ENCODE measurements around the gene EDN3.

EDN3 gene

DNA sequence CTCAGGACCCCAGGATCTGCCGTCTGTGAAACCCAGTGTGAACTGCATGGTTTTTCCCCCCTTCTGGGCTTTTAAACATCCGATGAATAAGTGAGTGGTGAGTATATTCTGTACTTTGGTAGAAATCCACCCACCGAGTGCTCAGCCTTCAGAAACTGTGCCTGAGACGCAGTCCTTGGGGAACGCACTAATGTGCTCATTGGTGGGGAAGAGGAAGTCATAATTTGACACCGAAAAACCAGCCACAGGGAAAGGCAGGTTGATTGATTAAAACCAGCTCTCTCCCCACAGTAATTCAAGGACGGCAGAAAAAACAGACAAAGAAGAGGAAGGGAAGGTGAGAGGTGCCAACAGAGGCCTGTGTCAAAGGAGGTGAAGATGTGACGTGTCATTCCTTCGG lies 21.7 kb downstream of the EDN3 start:
- no peak for DNase-seq
- Histone ChIP-seq H3K27me3 (replicated peaks; ENCODE audit: control insufficient read depth, insufficient read depth, low read length, poor library complexity, severe bottlenecking) (no peaks in the 10 kb centered on the region), H3K4me3 (ENCODE audit: insufficient read depth, low read depth, low read length, poor library complexity, severe bottlenecking) (no peak overlapping the region), H3K36me3 (ENCODE audit: control insufficient read depth, insufficient read depth, low read length) (no peaks in the 10 kb centered on the region), H3K9me3 (ENCODE audit: control insufficient read depth, low read length) (no peaks in the 10 kb centered on the region), H3K4me1 (ENCODE audit: control insufficient read depth, insufficient read depth, low read length, poor library complexity, severe bottlenecking) (no peaks in the 10 kb centered on the region), H3K27ac (ENCODE audit: insufficient read depth, low read length, poor library complexity, severe bottlenecking) (no peak overlapping the region)

DNA sequence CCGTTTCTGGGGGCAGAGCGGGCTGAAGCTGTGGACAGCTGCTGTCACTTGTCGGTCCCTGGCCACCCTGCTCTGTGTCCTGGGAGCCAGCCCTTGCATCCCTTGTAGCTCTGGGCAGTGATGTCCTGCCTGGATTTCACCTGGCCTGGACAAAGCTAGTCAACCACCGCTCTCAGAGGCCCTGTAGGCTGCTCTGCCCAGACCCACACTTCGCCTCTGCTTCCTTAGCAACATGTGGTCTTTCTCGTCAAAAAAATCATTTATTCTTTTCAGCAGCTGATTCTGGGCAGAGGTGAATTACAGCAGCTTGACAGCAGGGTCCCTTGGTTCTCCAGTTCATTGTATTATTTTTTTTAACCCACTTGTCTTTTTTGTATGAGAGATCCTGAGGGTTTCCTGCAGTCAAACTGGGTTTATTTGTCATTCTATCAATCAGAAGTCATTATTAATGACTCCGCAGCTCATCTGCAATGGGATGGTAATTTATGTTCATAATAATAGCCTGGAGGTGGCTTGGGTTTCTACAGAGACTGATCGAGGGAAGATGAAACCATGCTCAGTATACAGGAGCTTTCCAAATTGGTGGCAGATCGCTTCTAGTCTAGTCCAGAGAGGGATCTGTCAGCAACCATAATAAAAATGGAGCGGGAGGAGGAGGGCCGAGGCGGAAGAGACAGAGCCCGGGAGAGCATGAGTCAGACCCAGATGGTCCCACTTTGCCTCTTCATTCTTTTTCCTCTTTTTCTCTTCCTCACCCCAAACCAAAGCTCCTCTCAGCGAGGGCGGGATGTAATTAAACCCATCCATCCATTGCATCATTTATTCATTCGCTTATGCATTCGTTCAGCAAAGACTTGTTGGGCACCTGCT lies 22.4 kb downstream of the EDN3 start:
- Histone ChIP-seq H3K4me3 (ENCODE audit: insufficient read depth, low read depth, low read length, poor library complexity, severe bottlenecking) (no peak overlapping the region), H3K27me3 (replicated peaks; ENCODE audit: control insufficient read depth, insufficient read depth, low read length, poor library complexity, severe bottlenecking) (no peaks in the 10 kb centered on the region), H3K27ac (ENCODE audit: insufficient read depth, low read length, poor library complexity, severe bottlenecking) (no peak overlapping the region), H3K36me3 (ENCODE audit: control insufficient read depth, insufficient read depth, low read length) (no peaks in the 10 kb centered on the region), H3K9me3 (ENCODE audit: control insufficient read depth, low read length) (no peaks in the 10 kb centered on the region), H3K4me1 (ENCODE audit: control insufficient read depth, insufficient read depth, low read length, poor library complexity, severe bottlenecking) (no peaks in the 10 kb centered on the region)
- no peak for DNase-seq

DNA sequence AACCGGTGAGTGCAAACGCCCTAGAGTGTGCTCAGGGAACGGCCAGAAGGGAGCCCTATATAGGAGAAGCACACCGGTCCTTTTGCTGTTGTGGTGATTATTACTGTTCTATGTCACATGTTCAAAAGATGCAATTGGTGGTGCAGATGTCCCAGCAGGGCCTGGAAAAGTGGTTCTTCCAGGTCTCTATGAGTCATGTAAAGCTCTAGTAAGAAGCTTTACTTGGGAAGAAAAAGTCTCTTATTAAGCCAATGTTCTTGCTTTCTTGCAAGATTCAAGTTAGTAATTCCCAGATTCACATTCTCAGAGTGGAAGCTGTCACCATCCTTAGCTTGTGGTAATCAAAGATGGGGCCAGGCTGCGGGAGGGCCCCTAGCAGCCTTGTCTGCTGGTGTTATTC lies 23.3 kb downstream of the EDN3 start:
- Histone ChIP-seq H3K27me3 (replicated peaks; ENCODE audit: control insufficient read depth, insufficient read depth, low read length, poor library complexity, severe bottlenecking) (no peaks in the 10 kb centered on the region), H3K9me3 (ENCODE audit: control insufficient read depth, low read length) (no peaks in the 10 kb centered on the region), H3K27ac (ENCODE audit: insufficient read depth, low read length, poor library complexity, severe bottlenecking) (no peak overlapping the region), H3K36me3 (ENCODE audit: control insufficient read depth, insufficient read depth, low read length) (no peaks in the 10 kb centered on the region), H3K4me3 (ENCODE audit: insufficient read depth, low read depth, low read length, poor library complexity, severe bottlenecking) (no peak overlapping the region), H3K4me1 (ENCODE audit: control insufficient read depth, insufficient read depth, low read length, poor library complexity, severe bottlenecking) (no peaks in the 10 kb centered on the region)
- DNase-seq = no peak

DNA sequence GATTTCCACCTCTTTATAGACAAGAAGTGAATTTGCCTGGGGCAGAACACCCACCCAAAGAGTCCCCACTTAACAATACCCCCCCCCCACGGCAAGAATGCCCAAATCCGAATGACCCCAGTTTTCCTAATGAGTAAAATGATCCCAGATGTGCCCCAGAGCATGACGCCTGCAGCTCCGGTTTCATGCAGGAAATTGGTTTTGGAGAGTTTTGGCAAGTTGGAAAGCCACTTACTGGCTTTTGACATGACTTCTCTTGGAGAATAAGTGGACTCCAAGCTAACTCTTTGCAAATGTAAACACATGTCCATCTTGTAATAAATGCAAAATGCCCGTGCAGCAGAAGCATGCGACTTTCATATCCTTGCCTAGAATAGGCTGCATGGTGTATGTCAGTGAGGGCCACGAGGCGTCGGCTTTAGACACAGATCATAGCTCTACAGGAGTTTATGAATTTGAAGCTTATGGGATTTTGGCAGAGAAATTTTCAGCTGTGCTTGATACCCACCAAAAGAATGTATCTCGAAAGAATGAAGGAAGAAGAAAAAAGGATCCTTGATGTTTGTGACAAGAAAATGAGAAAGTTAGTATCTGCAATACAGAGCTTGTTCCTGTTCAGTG lies 24.2 kb downstream of the EDN3 start:
- Histone ChIP-seq H3K27me3 (replicated peaks; ENCODE audit: control insufficient read depth, insufficient read depth, low read length, poor library complexity, severe bottlenecking) (no peaks in the 10 kb centered on the region), H3K4me3 (ENCODE audit: insufficient read depth, low read depth, low read length, poor library complexity, severe bottlenecking) (no peak overlapping the region), H3K4me1 (ENCODE audit: control insufficient read depth, insufficient read depth, low read length, poor library complexity, severe bottlenecking) (no peaks in the 10 kb centered on the region), H3K9me3 (ENCODE audit: control insufficient read depth, low read length) (no peaks in the 10 kb centered on the region), H3K36me3 (ENCODE audit: control insufficient read depth, insufficient read depth, low read length) (no peaks in the 10 kb centered on the region), H3K27ac (ENCODE audit: insufficient read depth, low read length, poor library complexity, severe bottlenecking) (no peak overlapping the region)
- DNase-seq = no peak

DNA sequence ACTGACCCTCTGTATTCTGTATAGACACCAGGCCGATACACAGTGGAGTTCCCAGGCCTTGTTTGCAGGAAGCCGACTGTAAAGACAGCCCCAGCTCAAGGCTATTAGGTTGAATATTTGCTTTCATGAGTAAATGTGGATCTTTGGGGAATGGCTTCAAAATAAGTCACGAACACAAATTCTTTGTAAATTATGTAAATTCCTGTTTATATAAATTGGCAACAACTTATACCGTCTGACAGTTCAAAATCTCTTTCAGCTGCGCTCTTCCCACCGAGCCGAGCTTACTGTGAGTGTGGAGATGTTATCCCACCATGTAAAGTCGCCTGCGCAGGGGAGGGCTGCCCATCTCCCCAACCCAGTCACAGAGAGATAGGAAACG lies 24.7 kb downstream of the EDN3 start:
- H3K4me1 ChIP-seq (ENCODE audit: control insufficient read depth, insufficient read depth, low read length, poor library complexity, severe bottlenecking) = no peaks in the 10 kb centered on the region
- H3K9me3 ChIP-seq (ENCODE audit: control insufficient read depth, low read length) = no peaks in the 10 kb centered on the region
- no peak for DNase-seq
- no peak overlapping the region for H3K4me3 ChIP-seq (ENCODE audit: insufficient read depth, low read depth, low read length, poor library complexity, severe bottlenecking)
- H3K36me3 ChIP-seq (ENCODE audit: control insufficient read depth, insufficient read depth, low read length) = no peaks in the 10 kb centered on the region
- no peaks in the 10 kb centered on the region for H3K27me3 ChIP-seq (replicated peaks; ENCODE audit: control insufficient read depth, insufficient read depth, low read length, poor library complexity, severe bottlenecking)
- H3K27ac ChIP-seq (ENCODE audit: insufficient read depth, low read length, poor library complexity, severe bottlenecking) = no peak overlapping the region

DNA sequence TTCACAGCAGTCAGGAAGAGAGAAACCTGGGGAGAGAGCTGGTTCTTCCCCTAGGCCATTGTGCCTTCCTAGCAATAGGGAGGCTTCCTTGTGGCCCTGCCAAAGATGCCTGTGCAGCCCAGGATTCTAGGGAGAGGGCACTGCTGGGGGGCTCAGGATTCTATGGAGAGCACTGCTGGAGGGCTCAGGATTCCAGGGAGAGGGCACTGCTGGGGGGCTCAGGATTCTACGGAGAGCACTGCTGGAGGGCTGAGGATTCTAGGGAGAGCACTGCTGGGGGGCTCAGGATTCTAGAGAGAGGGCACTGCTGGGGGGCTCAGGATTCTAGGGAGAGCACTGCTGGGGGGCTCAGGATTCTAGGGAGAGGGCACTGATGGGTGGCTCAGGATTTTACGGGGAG lies 25.8 kb downstream of the EDN3 start:
- DNase-seq = no peak
- no peaks in the 10 kb centered on the region for H3K36me3 ChIP-seq (ENCODE audit: control insufficient read depth, insufficient read depth, low read length)
- H3K9me3 ChIP-seq (ENCODE audit: control insufficient read depth, low read length) = no peaks in the 10 kb centered on the region
- no peaks in the 10 kb centered on the region for H3K4me1 ChIP-seq (ENCODE audit: control insufficient read depth, insufficient read depth, low read length, poor library complexity, severe bottlenecking)
- H3K27ac ChIP-seq (ENCODE audit: insufficient read depth, low read length, poor library complexity, severe bottlenecking) = no peak overlapping the region
- no peaks in the 10 kb centered on the region for H3K27me3 ChIP-seq (replicated peaks; ENCODE audit: control insufficient read depth, insufficient read depth, low read length, poor library complexity, severe bottlenecking)
- H3K4me3 ChIP-seq (ENCODE audit: insufficient read depth, low read depth, low read length, poor library complexity, severe bottlenecking) = no peak overlapping the region

DNA sequence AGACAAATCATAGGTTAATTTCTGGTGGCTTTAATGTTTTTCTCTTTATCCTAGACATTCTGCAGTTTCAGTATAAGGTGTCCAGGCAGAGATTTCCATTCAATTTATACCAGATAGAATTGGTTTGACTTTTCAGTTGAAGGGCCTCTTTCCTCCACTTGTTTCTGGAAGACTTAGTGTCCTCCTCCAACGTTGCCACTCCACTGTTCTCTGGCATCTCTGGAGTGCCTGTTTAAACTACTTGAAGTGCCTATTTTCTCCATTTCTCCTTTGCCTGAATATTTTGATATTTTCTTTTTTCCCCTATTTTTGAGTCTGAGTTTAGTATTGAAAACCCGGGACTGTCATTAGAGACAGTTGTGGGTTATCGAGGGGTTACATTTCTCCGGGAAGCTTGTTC lies 27.7 kb downstream of the EDN3 start:
- DNase-seq = no peak
- H3K27me3 ChIP-seq (replicated peaks; ENCODE audit: control insufficient read depth, insufficient read depth, low read length, poor library complexity, severe bottlenecking) = no peaks in the 10 kb centered on the region
- no peak overlapping the region for H3K27ac ChIP-seq (ENCODE audit: insufficient read depth, low read length, poor library complexity, severe bottlenecking)
- no peaks in the 10 kb centered on the region for H3K36me3 ChIP-seq (ENCODE audit: control insufficient read depth, insufficient read depth, low read length)
- H3K4me3 ChIP-seq (ENCODE audit: insufficient read depth, low read depth, low read length, poor library complexity, severe bottlenecking) = no peak overlapping the region
- H3K4me1 ChIP-seq (ENCODE audit: control insufficient read depth, insufficient read depth, low read length, poor library complexity, severe bottlenecking) = no peaks in the 10 kb centered on the region
- no peaks in the 10 kb centered on the region for H3K9me3 ChIP-seq (ENCODE audit: control insufficient read depth, low read length)

DNA sequence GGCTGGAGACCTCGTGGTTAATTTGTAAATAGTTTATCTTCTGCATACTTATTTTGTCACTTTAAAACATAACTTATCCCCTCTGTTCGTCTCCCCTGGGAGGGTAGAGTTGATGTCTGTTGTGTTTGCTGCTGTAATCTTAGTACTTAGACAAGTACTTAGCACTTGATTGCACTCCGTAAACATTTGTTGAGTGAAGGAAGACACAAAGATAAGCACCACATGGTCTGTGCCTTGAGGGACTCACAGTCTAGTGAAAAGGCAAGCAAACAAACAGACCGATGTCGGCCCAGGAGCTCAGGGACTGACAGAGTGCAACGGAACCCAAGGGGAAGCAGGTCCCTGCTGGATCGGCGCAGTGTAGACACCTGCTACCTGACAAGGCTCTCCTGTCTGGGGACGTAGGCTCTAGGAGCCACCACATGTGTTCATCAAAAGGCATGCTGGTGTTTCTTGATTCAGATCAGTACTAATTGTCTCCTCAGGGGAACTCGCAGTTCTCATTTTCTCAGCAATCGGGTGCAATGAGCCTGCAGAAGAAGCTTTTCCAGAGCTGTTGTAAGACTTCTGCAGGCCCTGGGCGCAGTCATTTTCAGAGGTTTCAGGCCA lies 31.4 kb downstream of the EDN3 start:
- Histone ChIP-seq H3K27me3 (replicated peaks; ENCODE audit: control insufficient read depth, insufficient read depth, low read length, poor library complexity, severe bottlenecking) (no peaks in the 10 kb centered on the region), H3K4me3 (ENCODE audit: insufficient read depth, low read depth, low read length, poor library complexity, severe bottlenecking) (no peak overlapping the region), H3K9me3 (ENCODE audit: control insufficient read depth, low read length) (no peaks in the 10 kb centered on the region), H3K36me3 (ENCODE audit: control insufficient read depth, insufficient read depth, low read length) (no peaks in the 10 kb centered on the region), H3K4me1 (ENCODE audit: control insufficient read depth, insufficient read depth, low read length, poor library complexity, severe bottlenecking) (no peaks in the 10 kb centered on the region), H3K27ac (ENCODE audit: insufficient read depth, low read length, poor library complexity, severe bottlenecking) (no peak overlapping the region)
- no peak for DNase-seq

DNA sequence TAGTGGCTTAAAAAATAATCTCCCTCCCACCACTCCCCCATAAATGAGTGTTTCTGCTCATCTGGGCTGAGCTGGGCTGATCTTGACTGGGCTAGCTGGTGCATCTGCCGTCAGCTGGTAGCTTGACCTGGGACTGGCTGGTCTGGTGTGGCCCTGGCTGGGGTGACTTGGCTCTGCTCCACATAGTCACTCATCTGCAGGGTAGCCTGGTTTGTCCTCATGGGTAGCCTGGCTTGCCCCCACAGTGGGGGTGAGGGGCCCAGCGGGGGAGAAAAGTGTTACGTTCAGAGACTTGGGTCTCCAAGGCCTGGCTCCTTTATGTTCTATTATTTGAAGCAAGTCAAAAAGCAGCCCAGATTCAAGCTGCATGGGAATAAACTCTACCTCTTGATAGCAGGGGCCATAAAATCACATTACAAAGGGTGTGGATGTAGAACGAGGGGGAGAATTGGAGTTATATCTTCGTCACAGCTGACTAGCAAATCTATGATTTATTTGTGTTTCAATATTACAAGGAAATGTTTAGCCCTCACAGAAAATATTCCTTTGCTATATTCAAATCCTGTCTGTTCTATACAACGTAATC lies 32.9 kb downstream of the EDN3 start:
- H3K9me3 ChIP-seq (ENCODE audit: control insufficient read depth, low read length) = no peaks in the 10 kb centered on the region
- H3K27ac ChIP-seq (ENCODE audit: insufficient read depth, low read length, poor library complexity, severe bottlenecking) = no peak overlapping the region
- H3K36me3 ChIP-seq (ENCODE audit: control insufficient read depth, insufficient read depth, low read length) = no peaks in the 10 kb centered on the region
- no peaks in the 10 kb centered on the region for H3K27me3 ChIP-seq (replicated peaks; ENCODE audit: control insufficient read depth, insufficient read depth, low read length, poor library complexity, severe bottlenecking)
- no peak overlapping the region for H3K4me3 ChIP-seq (ENCODE audit: insufficient read depth, low read depth, low read length, poor library complexity, severe bottlenecking)
- H3K4me1 ChIP-seq (ENCODE audit: control insufficient read depth, insufficient read depth, low read length, poor library complexity, severe bottlenecking) = no peaks in the 10 kb centered on the region
- no peak for DNase-seq

DNA sequence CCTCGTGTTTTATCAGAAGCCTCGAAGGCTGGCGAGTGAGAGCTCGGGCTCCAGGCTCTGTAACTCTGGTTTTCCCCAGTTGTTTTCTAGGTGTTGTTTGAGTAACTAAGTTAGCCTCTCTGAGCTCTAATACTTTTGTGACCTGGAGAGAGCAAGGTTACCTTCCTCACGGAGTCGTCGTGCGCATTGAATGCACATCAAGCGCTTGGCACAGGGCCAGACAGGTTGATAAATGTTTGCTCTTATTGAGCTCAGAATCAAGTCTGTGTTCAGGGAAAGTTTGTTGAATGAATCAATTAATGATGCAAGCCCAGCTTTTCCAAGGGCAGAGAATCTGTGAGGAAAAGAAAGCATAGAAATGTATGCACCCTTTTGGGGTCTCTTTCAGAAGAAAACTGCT lies 33.5 kb downstream of the EDN3 start:
- Histone ChIP-seq H3K27ac (ENCODE audit: insufficient read depth, low read length, poor library complexity, severe bottlenecking) (no peak overlapping the region), H3K9me3 (ENCODE audit: control insufficient read depth, low read length) (no peaks in the 10 kb centered on the region), H3K27me3 (replicated peaks; ENCODE audit: control insufficient read depth, insufficient read depth, low read length, poor library complexity, severe bottlenecking) (no peaks in the 10 kb centered on the region), H3K4me3 (ENCODE audit: insufficient read depth, low read depth, low read length, poor library complexity, severe bottlenecking) (no peak overlapping the region), H3K36me3 (ENCODE audit: control insufficient read depth, insufficient read depth, low read length) (no peaks in the 10 kb centered on the region), H3K4me1 (ENCODE audit: control insufficient read depth, insufficient read depth, low read length, poor library complexity, severe bottlenecking) (no peaks in the 10 kb centered on the region)
- DNase-seq = no peak

Measured in effector memory CD4-positive, alpha-beta T cell (primary cell).